ENCODE results near the gene CCDC148.

The CCDC148 gene

DNA sequence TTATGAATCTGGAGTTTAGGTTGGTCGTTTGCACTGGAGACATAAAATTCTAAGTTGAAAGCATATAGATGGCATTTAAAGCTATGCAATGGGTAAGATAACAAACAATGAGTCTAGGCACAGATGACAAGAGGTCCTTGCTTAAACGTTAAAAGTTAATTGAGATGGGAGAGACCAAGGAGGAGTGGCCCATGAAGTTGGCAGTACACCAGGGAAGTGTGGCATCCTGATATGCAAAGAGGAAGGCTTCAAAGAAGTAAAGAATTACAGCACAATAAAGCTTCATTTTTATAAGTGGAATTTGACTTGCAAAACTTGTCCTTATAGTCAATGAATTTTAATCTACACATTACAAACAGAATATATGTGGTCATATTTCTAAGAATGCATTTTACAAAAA lies 331.7 kb downstream of the CCDC148 start:
- DNase-seq (ENCODE audit: low read depth in 2 of 2), result no peak

All from stimulated activated CD8-positive, alpha-beta memory T cell treated with anti-CD3 and anti-CD28 coated beads, Interleukin-2, amount 100 ng/mL, for 1 hour (primary cell).